ENCODE results near the gene C17orf114.
"Not testable (repeated sequence)": the region's sequence is repeated elsewhere in the genome, so short reads cannot be mapped to it uniquely, and the experiment has no call there.

GRCh38 chr17:4832829-4833177, 30.7 kb upstream of the C17orf114 start:
- not testable (repeated sequence) for TF ChIP-seq CTCF, POLR2A (IDR thresholded peaks at IDR 0.05)
